ENCODE results near the gene TOMM34.

The TOMM34 gene

GRCh38 chr20:44961870-44962267 lies 1.7 kb upstream of the TOMM34 start:
- no peak for DNase-seq

GRCh38 chr20:44961011-44961869 lies 1.0 kb upstream of the TOMM34 start:
- no peak for DNase-seq

GRCh38 chr20:44959638-44960102 lies 527 bp downstream of the TOMM34 start:
- peak; percentile 77 to 82 for DNase-seq

DNA sequence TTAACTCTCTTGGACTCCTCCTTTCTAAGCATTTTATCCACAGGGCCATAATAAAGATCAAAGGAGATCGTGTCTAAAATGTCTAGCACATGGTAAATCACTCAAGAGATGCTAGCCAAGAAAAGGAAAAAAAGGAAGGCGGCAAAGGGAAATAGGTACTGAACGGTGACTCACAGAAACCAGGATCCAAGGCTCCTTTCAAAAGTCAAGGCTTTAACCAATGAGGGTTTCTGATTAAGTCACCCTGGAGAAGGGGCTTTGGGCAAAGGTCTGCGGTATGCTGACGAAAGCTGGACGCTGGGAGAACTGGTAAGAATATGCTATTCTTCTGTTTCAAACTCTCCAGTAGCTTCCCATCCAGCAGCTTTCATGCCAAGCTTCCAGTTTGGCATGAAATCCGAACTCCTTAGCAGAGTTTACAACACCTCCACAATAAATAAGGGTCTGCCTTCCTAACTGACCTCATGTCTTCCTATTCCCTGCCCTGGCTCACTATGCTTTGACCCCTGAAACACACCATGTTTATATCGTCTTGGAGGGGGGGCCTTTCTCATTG lies 1.0 kb downstream of the TOMM34 start:
- no peak for DNase-seq

GRCh38 chr20:44958276-44958675 lies 1.9 kb downstream of the TOMM34 start:
- DNase-seq, result no peak

DNA sequence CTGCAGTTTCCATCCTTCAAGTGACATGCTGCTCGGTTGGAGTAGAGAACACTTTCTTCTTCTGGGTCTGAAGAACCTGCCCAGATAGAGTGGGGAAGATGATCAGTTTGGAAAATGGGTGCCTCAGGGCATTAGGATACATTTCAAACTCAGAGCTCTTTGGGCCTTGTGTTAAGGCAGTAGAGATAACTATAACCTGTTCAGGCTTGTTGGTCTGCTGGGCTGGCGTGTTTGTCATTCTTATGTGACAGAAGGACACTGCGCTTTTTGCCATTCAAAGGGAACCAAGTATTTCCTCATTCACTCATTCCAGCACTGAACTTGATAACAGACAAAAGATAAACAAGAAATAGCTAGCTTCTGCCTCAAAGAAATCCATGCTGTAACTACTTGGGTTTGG lies 3.8 kb downstream of the TOMM34 start:
- no peak for DNase-seq

DNA sequence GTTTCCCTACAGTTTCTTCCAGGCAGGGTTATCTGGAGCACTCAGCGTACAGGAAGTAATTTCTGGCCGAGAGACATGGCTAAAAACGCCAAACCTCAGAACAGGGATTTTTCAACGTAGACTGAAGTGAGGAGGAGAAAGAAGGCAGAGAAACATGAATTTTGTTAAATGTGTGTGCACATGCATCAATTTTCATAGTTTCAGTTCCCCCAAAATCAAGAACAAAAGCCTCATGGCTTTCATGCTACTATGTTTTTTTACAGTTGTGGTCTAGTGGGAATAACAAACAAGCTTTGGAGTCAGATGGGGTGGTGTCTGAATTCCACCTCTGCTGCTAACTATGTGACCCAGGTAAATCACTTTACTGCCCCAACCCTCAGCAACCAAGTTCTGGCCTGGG lies 4.9 kb downstream of the TOMM34 start:
- no peak for DNase-seq

DNA sequence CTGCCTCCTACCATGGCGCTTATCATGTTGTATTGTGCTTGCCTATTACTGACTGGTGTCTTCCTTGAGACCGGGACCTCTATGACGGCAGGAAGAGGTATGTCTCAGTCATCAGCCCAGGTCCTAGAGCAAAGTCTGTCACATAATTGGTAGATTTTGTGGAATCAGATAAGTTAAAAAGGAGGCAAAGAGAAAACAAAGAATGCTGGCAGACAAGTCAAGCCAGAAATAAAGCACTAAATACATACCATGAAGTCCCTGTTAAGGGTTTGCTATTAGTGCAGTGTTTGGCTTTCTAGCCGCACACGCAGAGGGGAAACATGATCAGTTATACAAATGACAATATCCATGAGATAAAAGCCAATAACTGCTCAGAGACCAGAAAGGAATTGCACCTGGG lies 6.0 kb downstream of the TOMM34 start:
- DNase-seq, result no peak

GRCh38 chr20:44952731-44953130 lies 7.5 kb downstream of the TOMM34 start:
- no peak for DNase-seq

DNA sequence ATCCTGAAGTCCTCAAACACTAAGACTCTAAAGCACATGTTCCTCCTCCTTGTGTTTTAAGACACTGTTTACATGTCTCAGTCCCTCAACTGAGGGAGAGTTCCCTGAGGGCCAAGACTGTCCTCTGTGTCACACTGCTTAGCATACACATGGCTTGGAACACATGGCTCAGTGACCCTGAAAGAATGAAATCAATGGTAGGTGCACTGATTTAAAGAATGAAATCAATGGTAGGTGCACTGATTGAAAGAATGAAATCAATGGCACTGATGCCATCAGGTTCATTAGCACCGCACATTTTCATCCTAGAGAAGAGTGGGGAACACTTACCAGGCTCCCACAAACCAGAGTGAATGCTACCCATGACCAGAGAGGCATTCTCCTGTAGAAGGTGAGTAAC lies 9.8 kb downstream of the TOMM34 start:
- DNase-seq, result no peak

DNA sequence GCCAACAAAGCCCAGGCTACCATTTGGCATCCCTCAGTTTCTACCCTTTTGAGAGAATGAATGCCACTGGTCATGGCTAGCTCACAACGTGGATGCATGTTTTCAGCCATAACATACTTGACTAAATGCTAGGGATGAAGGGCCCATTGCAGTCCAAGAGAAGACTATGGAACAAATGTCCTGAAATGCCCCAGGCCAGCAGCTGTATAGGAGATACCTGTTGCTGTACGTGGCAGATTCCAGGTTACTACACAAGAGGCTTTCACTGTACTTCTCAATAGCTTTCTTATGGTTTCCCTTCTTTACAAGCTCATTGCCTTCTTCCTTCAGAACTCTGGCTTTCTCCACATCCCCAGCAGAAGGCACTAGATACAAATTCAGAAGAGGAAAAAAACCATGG lies 11.7 kb downstream of the TOMM34 start:
- DNase-seq, result no peak

DNA sequence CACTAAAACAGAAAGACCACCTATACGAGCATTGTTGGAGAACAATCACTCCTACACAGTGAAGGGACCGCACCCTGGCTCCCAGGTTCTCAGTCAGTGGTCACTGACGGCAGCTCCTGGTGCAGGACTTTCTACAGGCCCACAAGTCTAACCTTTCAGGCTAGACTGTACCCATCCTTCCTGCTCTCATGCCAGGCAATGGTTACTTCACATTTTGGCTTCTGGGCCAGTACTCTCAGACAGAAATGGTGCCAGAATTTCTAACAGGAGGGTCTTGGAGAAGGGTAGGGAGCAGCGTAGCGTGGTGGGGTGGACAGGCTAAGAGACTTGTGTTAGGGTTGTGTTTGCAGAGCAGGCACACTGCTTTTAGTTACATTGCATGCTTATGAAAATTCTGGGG lies 12.1 kb downstream of the TOMM34 start:
- DNase-seq, result no peak

- DNase-seq, result no peak
Measured at GRCh38 chr20:44946271-44946852, 13.8 kb downstream of the TOMM34 start.

DNA sequence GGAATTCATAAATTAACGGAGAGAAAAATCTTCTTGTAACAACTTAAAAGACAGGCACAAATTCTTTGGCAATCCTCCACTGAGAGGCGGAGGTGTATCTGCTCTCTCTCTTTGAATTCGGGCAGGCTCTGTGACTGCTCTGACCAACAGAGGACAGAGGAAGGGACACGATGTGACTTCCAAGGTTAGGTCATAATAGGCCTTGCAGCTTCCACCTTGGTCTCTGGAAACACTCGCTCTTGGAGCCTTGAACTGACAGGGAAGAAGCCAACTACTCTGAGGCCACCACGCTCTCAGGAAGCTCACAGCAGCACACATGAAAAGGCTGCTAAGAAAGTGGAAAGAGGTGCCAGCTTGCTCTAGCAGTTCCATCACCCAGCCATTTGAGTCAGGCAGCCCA lies 14.9 kb downstream of the TOMM34 start:
- no peak for DNase-seq

DNA sequence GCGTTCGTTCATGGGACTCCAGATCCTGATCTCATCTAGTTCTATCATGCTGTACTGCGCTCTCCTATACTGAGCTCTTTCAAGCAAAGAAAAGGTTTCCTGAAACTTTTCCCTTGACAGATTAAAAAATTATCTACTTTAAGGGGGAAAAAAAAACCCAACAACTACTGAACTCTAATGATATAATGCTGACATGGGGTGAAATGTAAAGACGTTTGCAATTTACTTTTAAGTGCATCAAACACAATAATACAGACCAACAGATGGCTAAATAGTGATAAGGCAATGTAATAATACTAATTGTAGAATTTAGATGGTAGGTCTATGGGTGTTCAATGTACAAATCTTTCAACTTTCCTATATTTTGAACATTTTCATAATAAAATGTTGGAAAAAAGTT lies 16.4 kb downstream of the TOMM34 start:
- DNase-seq, result no peak

- DNase-seq, result no peak
Measured at GRCh38 chr20:44942264-44942973, 17.8 kb downstream of the TOMM34 start.

DNA sequence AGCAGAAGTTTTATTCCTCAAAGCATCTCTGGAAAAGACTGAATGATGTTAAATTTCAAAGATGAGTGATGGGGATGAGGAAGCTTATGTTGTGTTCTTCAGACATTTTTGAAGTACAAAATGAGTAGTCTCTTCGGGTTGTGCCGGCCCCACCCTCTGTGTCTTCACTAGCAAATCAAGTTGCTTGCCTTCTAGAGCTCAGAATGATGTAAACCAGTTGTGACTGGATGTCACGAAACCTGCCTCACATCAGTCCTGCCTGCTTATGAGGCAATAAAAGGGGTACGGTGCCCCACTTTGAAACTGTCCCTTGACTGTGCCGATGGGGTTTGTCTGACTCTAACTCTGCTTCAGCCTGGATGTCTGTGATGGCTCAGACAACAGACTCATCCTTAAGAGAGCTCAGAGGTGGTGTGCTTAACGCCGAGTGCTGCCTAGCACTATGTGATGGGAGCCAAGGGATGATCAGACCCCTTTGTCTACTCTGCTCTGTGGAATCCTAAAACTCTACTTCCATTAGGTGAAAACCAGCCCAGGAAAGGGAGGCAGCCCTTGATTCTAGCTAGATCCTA lies 19.0 kb downstream of the TOMM34 start:
- no peak for DNase-seq

DNA sequence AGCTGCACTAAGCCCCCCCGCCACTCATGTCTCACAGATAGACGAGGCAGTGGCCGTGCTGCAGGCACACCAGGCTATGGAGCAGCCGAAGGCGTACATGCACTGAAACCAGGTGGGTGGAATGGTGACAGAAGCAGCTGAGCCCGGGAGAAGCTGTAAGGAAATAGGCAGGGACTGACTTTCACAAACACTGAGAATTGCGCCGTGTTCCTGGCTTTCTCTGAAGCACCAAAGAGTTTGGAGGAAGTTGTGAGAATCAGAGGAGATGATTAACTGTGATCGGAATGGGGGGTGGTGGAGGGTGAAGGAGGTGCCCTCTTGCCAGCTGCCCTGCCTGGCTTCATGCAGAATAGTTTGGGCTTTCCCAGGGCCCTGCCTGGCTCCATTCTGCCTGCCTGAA lies 21.6 kb downstream of the TOMM34 start:
- DNase-seq, result no peak

DNA sequence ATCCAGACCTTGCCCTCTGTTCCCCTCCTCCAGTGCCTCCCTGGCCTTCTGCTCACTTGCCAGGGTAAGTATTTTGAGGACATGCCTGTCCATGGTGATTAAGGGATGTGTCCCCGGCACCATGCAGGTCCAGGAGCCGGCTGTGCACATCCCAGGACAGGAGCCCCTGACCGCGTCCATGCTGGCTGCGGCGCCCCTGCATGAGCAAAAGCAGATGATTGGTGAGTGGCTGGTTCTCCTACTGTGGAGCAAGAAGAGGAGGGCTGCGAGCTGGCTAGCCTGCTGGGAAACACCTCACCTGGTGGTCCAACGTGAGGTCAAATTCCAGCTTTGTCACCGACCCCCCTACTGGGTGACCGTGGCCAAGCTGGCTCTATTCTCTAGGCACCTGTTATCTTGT lies 23.7 kb downstream of the TOMM34 start:
- DNase-seq, result no peak

DNA sequence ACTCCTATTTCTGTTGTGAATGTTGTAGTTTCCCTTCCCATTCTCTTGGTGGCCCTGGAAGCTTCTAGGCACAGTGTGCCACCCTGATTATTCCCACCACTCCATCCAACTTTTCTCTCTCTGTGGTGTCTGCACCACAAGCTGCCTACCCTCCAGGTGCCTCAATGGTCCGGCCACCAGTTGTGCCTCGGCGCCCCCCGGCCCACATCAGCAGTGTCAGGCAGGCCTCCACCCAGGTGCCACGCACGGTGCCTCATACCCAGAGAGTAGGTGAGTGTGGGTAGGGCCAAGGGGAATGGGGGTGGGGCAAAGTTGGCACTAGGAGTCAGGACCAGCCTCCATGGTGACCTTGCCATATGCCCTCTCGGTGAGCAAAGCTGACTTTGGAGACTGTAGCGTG lies 27.3 kb downstream of the TOMM34 start:
- no peak for DNase-seq

DNA sequence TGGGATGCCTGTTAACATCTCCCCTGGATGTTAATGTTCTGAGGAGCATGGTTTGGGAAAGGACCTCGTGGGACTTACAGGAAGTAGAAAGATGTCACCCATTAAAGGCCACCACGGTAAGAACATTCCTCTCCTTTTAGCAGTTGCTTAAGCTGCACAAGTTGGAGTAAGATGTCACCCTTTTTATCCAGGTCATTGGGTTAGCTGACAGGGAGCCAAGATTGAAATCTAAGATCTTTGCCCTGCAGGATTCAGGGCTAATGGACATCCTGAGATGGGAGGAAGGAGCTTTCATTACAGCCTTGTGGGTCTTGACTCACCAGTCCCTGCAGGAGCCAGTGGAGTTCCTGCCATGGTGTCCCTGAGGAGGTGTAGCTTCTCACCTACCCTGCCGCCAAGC lies 28.3 kb downstream of the TOMM34 start:
- no peak for DNase-seq

GRCh38 chr20:44930517-44931168 lies 29.6 kb downstream of the TOMM34 start:
- no peak for DNase-seq

DNA sequence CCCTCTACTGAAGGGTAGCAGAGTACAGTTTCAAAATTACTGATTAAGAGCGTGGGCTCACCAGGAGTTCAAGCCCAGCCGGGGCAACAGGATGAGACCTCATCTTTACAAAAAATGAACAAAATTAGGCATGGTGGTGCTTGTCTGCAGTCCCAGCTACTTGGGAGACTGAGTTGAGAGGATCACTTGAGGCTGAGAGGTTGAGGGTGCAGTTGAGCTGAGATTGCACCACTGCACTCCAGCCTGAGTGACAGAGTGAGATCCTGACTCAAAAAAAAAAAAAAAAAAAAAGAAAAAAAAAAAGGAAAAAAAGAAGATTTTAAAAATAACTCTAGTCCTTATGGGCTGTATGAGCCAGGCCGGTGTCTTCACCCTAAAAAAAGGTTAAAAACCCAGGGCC lies 31.6 kb downstream of the TOMM34 start:
- no peak for DNase-seq
